Caco-2 (cell line): ENCODE measurements around the gene ADIPOR2. TPM values are rescaled to one million over a fixed set of nuclear protein-coding genes. Genes with fewer than 3 reads are reported as not detected.
"Not testable (repeated sequence)": the region's sequence is repeated elsewhere in the genome, so short reads cannot be mapped to it uniquely, and the experiment has no call there.

Experiments
- BruUV-seq: library from RNA; stranded (reverse); fragments of 400-500 nt; replicated peaks from 2 replicates; lab custom pipeline; 2021; lab: Mats Ljungman, UMichigan
- CTCF ChIA-PET: fragments of 300-600 bp; sonication (Branson Sonifier 250); formaldehyde crosslinking; loops from one replicate; lab custom pipeline; 2022; ENCODE audit warnings: antibody characterized with exemption; lab: Charles Lee
- POLR2A ChIA-PET: fragments of 300-600 bp; sonication (Branson Sonifier 250); formaldehyde crosslinking; loops from one replicate; lab custom pipeline; 2022; ENCODE audit warnings: antibody characterized with exemption; lab: Charles Lee
- DNase-seq, 2 experiments: peaks; one replicate each; pipeline versions ENCODE4 v3.0.0 to v3.0.0-alpha.2; 2020 to 2022
- H3K27me3 ChIP-seq: replicated peaks from 2 replicates; pipeline ENCODE4 v1.6.0; 2011; ENCODE audit warnings: low read length; ENCODE audit not compliant: control insufficient read depth, insufficient read depth
- H3K36me3 ChIP-seq: 2 replicates; pipeline ENCODE4 v1.5.1; 2011; ENCODE audit warnings: low read length; ENCODE audit not compliant: control insufficient read depth, insufficient read depth
- H3K4me1 ChIP-seq: fragments of 250-450 bp; sonication (Bioruptor Pico); 2 replicates; pipeline ENCODE4 v1.5.1; 2020; ENCODE audit warnings: mild to moderate bottlenecking
- H3K4me3 ChIP-seq: 2 replicates; pipeline ENCODE4 v1.5.1; 2011; ENCODE audit warnings: low read depth, mild to moderate bottlenecking, control low read depth, low read length
- H3K9me3 ChIP-seq: fragments of 250-450 bp; sonication (Bioruptor Pico); 2 replicates; pipeline ENCODE4 v1.5.1; 2020; ENCODE audit warnings: mild to moderate bottlenecking, moderate library complexity
- H3K27ac Mint-ChIP-seq: one replicate; pipeline ENCODE4 v1.8.0; 2022; ENCODE audit warnings: mixed read lengths; ENCODE audit not compliant: unreplicated experiment
- H3K27me3 Mint-ChIP-seq: one replicate; pipeline ENCODE4 v1.8.0; 2022; ENCODE audit warnings: mixed read lengths; ENCODE audit not compliant: insufficient read depth, unreplicated experiment
- H3K36me3 Mint-ChIP-seq: one replicate; pipeline ENCODE4 v1.8.0; 2022; ENCODE audit warnings: mild to moderate bottlenecking, mixed read lengths; ENCODE audit not compliant: insufficient read depth, unreplicated experiment
- H3K4me1 Mint-ChIP-seq: one replicate; pipeline ENCODE4 v1.8.0; 2022; ENCODE audit warnings: low read depth, mixed read lengths; ENCODE audit not compliant: unreplicated experiment
- H3K4me3 Mint-ChIP-seq: one replicate; pipeline ENCODE4 v1.8.0; 2022; ENCODE audit warnings: mild to moderate bottlenecking, moderate library complexity, mixed read lengths; ENCODE audit not compliant: unreplicated experiment
- H3K9me3 Mint-ChIP-seq: one replicate; pipeline ENCODE4 v1.8.0; 2022; ENCODE audit warnings: mixed read lengths; ENCODE audit not compliant: unreplicated experiment
- intact Hi-C: fragments of 100-400 bp; cut with micrococcal nuclease; formaldehyde crosslinking; loops from one replicate; pipeline ENCODE4 v1.10.0; 2022; ENCODE audit not compliant: unreplicated experiment
- total RNA-seq: library from RNA; stranded (reverse); gene quantifications from 2 replicates; pipeline ENCODE4 v1.2.3, GENCODE V29; 2022
- TF ChIP-seq, protein P1 (sequence below), 2 experiments: fragments of 200-600 bp in 1 of 2; IDR thresholded peaks; 1 replicate in 1 of 2; 2 replicates in 1 of 2; pipeline versions ENCODE4 v1.5.1 to v1.8.0; 2011 to 2022; ENCODE audit warnings: antibody characterized with exemption in 1 of 2, control low read depth in 1 of 2, inconsistent platforms in 1 of 2, low read depth in 1 of 2, low read length in 1 of 2, mild to moderate bottlenecking in 1 of 2, moderate library complexity in 1 of 2; ENCODE audit not compliant: insufficient read depth in 1 of 2, severe bottlenecking in 1 of 2, unreplicated experiment in 1 of 2

ADIPOR2 gene
- total RNA-seq, 1 experiment from 2014 or later, result 119 TPM

DNA sequence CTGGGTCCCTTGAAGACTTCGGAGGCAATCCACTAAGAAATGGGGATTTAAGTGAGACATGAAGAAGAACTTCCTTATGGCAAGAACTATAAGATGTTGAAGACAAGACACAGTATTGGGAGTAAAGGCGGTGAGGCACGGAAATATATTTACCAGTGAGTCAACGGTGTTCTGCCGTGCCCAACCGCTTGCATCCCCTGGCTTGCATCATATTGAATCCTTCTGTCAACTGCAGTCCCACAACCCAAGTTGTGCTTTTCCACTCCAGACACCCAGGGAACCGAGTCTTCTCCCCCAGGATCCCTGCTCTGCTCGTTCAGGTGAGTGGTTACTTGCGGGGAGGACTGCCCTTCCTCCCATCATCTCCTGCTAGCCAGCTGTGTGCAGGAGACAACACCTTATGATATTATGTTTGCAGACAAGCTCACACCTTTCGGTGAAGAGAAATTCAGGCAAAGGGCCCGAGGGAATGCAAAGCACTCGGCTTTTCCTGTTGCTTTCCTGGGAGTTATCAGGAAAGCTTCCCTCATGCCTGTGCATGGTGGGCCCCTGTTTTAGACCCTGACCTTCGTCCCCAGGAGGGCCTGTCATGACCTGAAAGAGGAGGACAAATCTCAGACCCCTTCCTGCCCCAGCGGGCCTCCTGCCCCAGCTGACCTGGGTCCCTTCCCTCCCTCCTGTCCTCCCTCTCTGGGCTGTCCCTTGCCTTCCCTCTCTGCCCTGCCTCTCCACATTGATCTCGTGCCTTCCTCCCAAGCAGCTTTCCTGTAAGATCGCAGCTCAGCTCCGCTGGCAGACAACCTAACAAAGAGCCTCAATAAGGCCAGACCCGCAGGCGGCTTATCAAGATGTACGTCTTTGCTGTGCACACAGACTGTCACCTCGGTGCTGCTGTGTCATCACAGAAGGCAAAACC lies 125.2 kb downstream of the ADIPOR2 start:
- no peaks in the 10 kb centered on the region for H3K27me3 ChIP-seq
- DNase-seq, result no peak
- H3K9me3 ChIP-seq, result no peaks in the 10 kb centered on the region
- Mint-ChIP-seq H3K4me1 (peaks cover 13% of the 10 kb centered on the region), H3K9me3 (no peaks in the 10 kb centered on the region), H3K27me3 (peaks cover 11% of the 10 kb centered on the region), H3K36me3 (peaks cover 4% of the 10 kb centered on the region), H3K4me3 (no peak overlapping the region), H3K27ac (no peak overlapping the region)
- POLR2A ChIA-PET, result interaction anchor here (0.5 kb wide), 1 partner anchor 156 kb away, joined by 3 read pairs; no protein-coding TSS in a partner anchor
- no TSS peak for BruUV-seq
- H3K36me3 ChIP-seq, result no peaks in the 10 kb centered on the region
- intact Hi-C loops, result no loop called here
- TF ChIP-seq, protein P1, sequence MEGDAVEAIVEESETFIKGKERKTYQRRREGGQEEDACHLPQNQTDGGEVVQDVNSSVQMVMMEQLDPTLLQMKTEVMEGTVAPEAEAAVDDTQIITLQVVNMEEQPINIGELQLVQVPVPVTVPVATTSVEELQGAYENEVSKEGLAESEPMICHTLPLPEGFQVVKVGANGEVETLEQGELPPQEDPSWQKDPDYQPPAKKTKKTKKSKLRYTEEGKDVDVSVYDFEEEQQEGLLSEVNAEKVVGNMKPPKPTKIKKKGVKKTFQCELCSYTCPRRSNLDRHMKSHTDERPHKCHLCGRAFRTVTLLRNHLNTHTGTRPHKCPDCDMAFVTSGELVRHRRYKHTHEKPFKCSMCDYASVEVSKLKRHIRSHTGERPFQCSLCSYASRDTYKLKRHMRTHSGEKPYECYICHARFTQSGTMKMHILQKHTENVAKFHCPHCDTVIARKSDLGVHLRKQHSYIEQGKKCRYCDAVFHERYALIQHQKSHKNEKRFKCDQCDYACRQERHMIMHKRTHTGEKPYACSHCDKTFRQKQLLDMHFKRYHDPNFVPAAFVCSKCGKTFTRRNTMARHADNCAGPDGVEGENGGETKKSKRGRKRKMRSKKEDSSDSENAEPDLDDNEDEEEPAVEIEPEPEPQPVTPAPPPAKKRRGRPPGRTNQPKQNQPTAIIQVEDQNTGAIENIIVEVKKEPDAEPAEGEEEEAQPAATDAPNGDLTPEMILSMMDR (IDR thresholded peaks at IDR 0.05; ENCODE audit: insufficient read depth in 1 of 2, low read depth in 1 of 2, low read length in 1 of 2, severe bottlenecking in 1 of 2, unreplicated experiment in 1 of 2), result no peak
- no peak overlapping the region for H3K4me3 ChIP-seq
- H3K4me1 ChIP-seq, result peaks cover 26% of the 10 kb centered on the region
- CTCF ChIA-PET, result no interaction called here

DNA sequence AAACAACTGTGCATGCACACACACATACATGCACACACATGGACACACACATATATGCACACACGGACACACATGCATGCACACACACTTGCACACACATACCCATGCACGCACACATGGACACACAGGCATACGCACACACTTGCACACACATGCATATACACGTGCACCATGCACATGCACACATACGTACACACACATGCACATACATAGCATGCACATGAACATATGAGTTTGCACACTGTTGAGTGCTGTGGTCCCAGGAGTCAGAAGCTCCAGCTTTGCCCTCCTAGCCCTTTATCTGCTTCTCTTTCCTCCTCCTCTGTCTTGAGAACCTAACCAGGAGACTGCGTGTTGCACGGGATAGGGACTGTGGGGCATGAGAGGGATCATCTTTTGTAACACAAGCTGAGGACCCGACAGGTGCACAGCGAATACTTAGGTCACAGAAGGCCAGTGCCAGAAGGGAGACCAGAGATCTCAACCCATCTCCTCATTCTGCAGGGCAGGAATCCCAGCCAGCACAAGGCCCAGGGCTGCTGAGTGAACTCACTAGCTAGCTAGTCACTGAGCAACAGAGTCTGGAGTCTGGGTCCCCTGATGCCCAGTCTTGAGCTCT lies 126.0 kb downstream of the ADIPOR2 start:
- H3K27me3 ChIP-seq, result no peaks in the 10 kb centered on the region
- POLR2A ChIA-PET, result interaction anchor here (0.5 kb wide), 1 partner anchor 156 kb away, joined by 3 read pairs; no protein-coding TSS in a partner anchor
- Mint-ChIP-seq H3K27ac (no peak overlapping the region), H3K36me3 (peaks cover 5% of the 10 kb centered on the region), H3K4me3 (no peak overlapping the region), H3K9me3 (no peaks in the 10 kb centered on the region), H3K27me3 (peaks cover 12% of the 10 kb centered on the region), H3K4me1 (peaks cover 7% of the 10 kb centered on the region)
- no peaks in the 10 kb centered on the region for H3K9me3 ChIP-seq
- BruUV-seq, result no TSS peak
- H3K36me3 ChIP-seq, result no peaks in the 10 kb centered on the region
- H3K4me3 ChIP-seq, result no peak overlapping the region
- peaks cover 26% of the 10 kb centered on the region for H3K4me1 ChIP-seq
- no peak for DNase-seq
- intact Hi-C loops, result no loop called here
- TF ChIP-seq, protein P1 (IDR thresholded peaks at IDR 0.05; ENCODE audit: insufficient read depth in 1 of 2, low read depth in 1 of 2, low read length in 1 of 2, severe bottlenecking in 1 of 2, unreplicated experiment in 1 of 2), result no peak
- CTCF ChIA-PET, result no interaction called here

DNA sequence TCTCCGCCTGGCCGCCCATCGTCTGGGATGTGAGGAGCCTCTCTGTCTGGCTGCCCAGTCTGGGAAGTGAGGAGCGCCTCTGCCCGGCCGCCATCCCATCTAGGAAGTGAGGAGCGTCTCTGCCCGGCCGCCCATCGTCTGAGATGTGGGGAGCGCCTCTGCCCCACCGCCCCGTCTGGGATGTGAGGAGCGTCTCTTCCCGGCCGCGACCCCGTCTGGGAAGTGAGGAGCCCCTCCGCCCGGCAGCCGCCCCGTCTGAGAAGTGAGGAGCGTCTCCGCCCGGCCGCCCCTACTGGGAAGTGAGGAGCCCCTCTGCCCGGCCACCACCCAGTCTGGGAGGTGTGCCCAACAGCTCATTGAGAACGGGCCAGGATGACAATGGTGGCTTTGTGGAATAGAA lies 127.1 kb downstream of the ADIPOR2 start:
- H3K9me3 ChIP-seq, H3K9me3 Mint-ChIP-seq, H3K27me3 ChIP-seq, POLR2A ChIA-PET, H3K4me3 ChIP-seq, H3K4me3 Mint-ChIP-seq, H3K36me3 Mint-ChIP-seq, intact Hi-C loops, H3K36me3 ChIP-seq, CTCF ChIA-PET, BruUV-seq, H3K27ac Mint-ChIP-seq, DNase-seq, H3K4me1 Mint-ChIP-seq: not testable (repeated sequence)
- peaks cover 18% of the 10 kb centered on the region for H3K4me1 ChIP-seq
- H3K27me3 Mint-ChIP-seq, result peaks cover 13% of the 10 kb centered on the region
